Lower lobe of right lung (tissue), 2 donors: ENCODE data around the gene SAMM50. TPM values are rescaled to one million over a fixed set of nuclear protein-coding genes. Genes with fewer than 3 reads are reported as not detected.

Source experiments
- ATAC-seq, 2 donors: fragments of 200-7000 bp; cut with Tn5 transposase; one replicate each; pipeline ENCODE4 v1.9.1; 2020 to 2022; ENCODE audit warnings: mild to moderate bottlenecking in 2 of 2, moderate library complexity in 2 of 2
- DNase-seq: peaks from one replicate; pipeline ENCODE4 v3.0.0-alpha.2; 2020
- H3K27ac ChIP-seq: fragments of 200-600 bp; one replicate; pipeline ENCODE4 v1.8.0; 2022
- H3K27me3 ChIP-seq: fragments of 200-600 bp; one replicate; pipeline ENCODE4 v1.8.0; 2022; ENCODE audit warnings: low read depth
- H3K36me3 ChIP-seq: fragments of 200-600 bp; one replicate; pipeline ENCODE4 v1.8.0; 2022; ENCODE audit warnings: mild to moderate bottlenecking
- H3K4me1 ChIP-seq: fragments of 200-600 bp; one replicate; pipeline ENCODE4 v1.8.0; 2022
- H3K4me3 ChIP-seq: fragments of 200-600 bp; one replicate; pipeline ENCODE4 v1.8.0; 2022; ENCODE audit warnings: mild to moderate bottlenecking
- H3K9me3 ChIP-seq: fragments of 200-600 bp; one replicate; pipeline ENCODE4 v1.8.0; 2022
- CTCF ChIP-seq: fragments of 200-600 bp; IDR thresholded peaks from one replicate; pipeline ENCODE4 v1.8.0; 2022; ENCODE audit warnings: antibody characterized with exemption, mild to moderate bottlenecking
- intact Hi-C: fragments of 100-400 bp; cut with DNase I; formaldehyde crosslinking; loops from one replicate; pipeline ENCODE4 v1.11.0; 2022
- total RNA-seq: library from RNA; stranded (reverse); fragmentation: NEBNext Ultra II Directional; extraction: Animal tissue kit (Norgen Biotek cat#: 25700); gene quantifications from one replicate; pipeline ENCODE4 v1.2.1, GENCODE V29; 2021
- donor health status: DM: no; HTN: yes; CAD: no; lungs with severe emphysema.

SAMM50 gene
- total RNA-seq, 1 donor from 2014 or later, result 28.5 TPM

DNA sequence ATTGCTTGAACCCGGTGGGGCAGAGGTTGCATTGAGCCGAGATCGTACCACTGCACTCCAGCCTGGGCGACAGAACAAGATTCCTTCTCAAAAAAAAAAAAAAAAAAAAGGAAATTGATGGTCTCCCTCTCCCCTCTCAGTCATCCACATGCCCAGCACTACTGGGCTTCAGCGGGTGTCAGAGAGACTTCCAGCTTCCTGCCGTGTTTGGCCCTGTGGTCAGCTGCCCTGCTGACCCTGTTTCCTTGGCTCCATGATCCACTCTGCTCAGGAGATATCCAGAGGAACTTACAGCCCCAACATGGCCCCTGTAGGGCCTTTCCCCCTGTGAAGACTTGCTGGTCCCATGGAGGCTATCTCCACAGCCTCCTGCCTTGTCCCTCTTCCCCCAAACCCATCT lies 37.7 kb upstream of the SAMM50 start:
- no peaks in the 10 kb centered on the region for H3K9me3 ChIP-seq
- DNase-seq, result no peak
- H3K4me1 ChIP-seq, result no peaks in the 10 kb centered on the region
- no peak for ATAC-seq
- H3K27me3 ChIP-seq, result peaks cover 35% of the 10 kb centered on the region
- no peaks in the 10 kb centered on the region for H3K36me3 ChIP-seq
- intact Hi-C loops, result no loop called here
- no peak overlapping the region for H3K4me3 ChIP-seq
- no peak for TF ChIP-seq CTCF
- no peak overlapping the region for H3K27ac ChIP-seq

- Histone ChIP-seq H3K9me3 (no peaks in the 10 kb centered on the region), H3K27ac (no peak overlapping the region), H3K36me3 (no peaks in the 10 kb centered on the region), H3K27me3 (peaks cover 39% of the 10 kb centered on the region), H3K4me1 (peaks cover 6% of the 10 kb centered on the region), H3K4me3 (no peak overlapping the region)
- ATAC-seq (no peak), DNase-seq (no peak)
- no peak for TF ChIP-seq CTCF
- intact Hi-C loops, result no loop called here
These were observed 35.9 kb upstream of the SAMM50 start for GRCh38 chr22:43919106-43919973.

DNA sequence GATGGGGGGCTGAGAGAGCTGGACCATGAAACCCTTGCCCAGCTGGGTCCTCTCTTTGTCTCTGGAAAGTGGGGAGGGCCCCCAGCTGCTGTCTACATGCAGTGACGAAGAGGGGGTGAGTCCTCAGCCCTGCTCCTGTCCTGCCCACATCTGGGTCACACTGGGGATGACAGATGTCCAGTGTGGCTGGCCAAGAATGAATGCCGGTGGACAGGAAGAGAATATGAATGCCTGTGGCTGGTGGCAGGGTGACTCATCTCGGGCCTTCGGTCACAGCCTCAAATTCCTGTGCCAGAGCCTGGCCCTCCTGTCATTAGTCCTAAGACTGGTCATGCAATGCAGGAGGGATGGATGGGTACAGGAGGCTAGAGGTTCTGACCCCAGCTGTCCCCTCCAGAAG lies 33.9 kb upstream of the SAMM50 start:
- H3K27ac ChIP-seq, result no peak overlapping the region

GRCh38 chr22:43922123-43922522 lies 33.1 kb upstream of the SAMM50 start:
- H3K4me1 ChIP-seq, result peaks cover 6% of the 10 kb centered on the region
- no peak for TF ChIP-seq CTCF
- no peak overlapping the region for H3K4me3 ChIP-seq
- no peaks in the 10 kb centered on the region for H3K36me3 ChIP-seq
- no peak overlapping the region for H3K27ac ChIP-seq
- H3K9me3 ChIP-seq, result no peaks in the 10 kb centered on the region
- peaks cover 52% of the 10 kb centered on the region for H3K27me3 ChIP-seq
- ATAC-seq (no peak), DNase-seq (no peak)
- intact Hi-C loops, result no loop called here

More for the DNA sequence above, 33.9 kb upstream of the SAMM50 start:
- no peak for ATAC-seq
- Histone ChIP-seq H3K4me3 (no peak overlapping the region), H3K27me3 (peaks cover 52% of the 10 kb centered on the region), H3K4me1 (peaks cover 6% of the 10 kb centered on the region), H3K9me3 (no peaks in the 10 kb centered on the region), H3K36me3 (no peaks in the 10 kb centered on the region)
- no peak for TF ChIP-seq CTCF
- no peak for DNase-seq
- intact Hi-C loops, result no loop called here

- no peak for TF ChIP-seq CTCF
- H3K4me3 ChIP-seq, result peak overlapping the region; percentile 72
- ATAC-seq (peak in 1 of 2 donors; percentile 10), DNase-seq (no peak)
- no peaks in the 10 kb centered on the region for H3K36me3 ChIP-seq
- H3K9me3 ChIP-seq, result no peaks in the 10 kb centered on the region
- H3K27ac ChIP-seq, result no peak overlapping the region
- peaks cover 6% of the 10 kb centered on the region for H3K4me1 ChIP-seq
- peaks cover 49% of the 10 kb centered on the region for H3K27me3 ChIP-seq
- intact Hi-C loops, result no loop called here
These were observed 32.1 kb upstream of the SAMM50 start for GRCh38 chr22:43923191-43923590.
